SH-SY5Y (cell line): ENCODE results near the gene STYXL2.

ENCODE experiments used
- GATA2 ChIP-seq: IDR thresholded peaks from 2 replicates; pipeline ENCODE4 v1.6.1; 2011; ENCODE audit warnings: mild to moderate bottlenecking, low read depth, low read length
- GATA3 ChIP-seq: IDR thresholded peaks from 2 replicates; pipeline ENCODE4 v1.6.1; 2011; ENCODE audit warnings: low read depth, mild to moderate bottlenecking, low read length, moderate library complexity

Gene STYXL2

DNA sequence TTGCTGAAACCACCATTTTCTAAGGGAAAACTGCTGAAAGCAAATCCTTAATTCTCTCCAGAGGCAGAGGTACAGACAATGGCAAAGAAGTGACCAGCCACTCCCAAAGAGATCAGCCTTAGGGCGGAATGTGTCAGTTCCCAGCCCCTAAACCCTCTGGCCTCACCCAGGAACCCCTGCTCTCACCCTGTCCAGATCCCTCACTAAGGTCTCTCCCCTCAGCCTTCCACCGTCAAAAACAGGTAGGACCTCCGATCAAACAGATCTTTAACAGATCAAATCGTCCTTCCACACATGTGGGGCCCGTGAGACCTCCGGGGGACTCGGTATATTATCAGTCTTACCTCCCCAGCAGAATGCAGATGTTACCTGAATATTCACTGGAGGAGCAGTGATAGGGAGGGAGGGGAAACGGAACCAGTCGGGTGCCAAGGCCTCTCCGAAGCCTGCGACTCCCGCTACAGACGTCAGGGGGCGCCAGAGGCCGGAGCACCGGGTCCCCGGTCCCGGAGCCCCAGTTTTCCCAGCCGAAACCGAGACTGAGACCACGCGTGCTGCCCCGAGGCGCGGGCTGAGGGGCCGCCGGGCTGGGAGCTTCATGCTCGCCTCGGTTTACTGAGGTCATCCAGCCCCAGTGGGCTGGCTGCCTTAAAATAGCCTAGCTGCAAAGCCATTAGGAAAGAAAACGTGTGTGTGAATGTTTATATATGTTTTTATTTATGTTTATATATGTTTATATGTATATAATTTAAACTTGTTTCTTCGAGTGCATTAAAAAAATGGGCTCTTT lies 27.3 kb upstream of the STYXL2 start:
- TF ChIP-seq GATA2 (no peak), GATA3 (no peak)

DNA sequence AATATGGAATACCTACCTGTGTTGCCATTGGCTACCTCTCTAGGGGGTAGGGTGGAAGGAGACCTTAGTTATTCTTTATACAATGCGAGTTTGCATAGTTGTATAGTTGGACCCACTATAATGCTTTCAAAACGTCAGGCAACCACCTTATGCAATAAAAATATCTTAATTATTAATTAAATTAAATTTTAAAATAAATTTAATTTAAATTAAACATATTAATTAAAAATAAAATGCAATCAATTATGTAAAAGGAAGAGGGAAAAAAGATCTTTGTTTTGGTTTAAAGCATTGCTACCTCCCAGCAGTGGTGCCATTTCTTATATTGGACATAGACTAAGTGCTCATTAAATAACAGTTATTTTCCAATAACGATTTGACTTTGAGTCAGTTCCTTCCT lies 26.0 kb upstream of the STYXL2 start:
- TF ChIP-seq GATA2 (no peak), GATA3 (no peak)

DNA sequence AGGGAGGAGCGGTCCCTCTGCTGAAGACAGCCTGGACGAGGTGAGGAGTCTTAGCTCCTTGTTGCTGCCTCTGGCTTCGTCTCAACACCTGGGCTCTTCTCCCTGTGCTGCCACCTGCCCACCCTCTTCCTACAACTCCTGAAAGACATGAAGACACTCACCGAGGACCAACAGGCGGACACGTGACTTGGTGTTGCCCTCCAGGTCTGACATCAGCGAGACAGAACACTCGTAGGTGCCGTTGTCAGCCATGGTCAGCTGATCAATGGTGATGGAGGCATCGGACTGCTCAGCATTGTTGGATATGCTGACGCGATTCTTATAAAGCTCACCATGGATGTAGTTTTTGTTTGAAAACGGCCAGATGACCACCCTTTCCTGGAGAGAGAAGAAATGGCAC lies 25.1 kb upstream of the STYXL2 start:
- TF ChIP-seq GATA3, result no peak
- TF ChIP-seq GATA2, result no peak

DNA sequence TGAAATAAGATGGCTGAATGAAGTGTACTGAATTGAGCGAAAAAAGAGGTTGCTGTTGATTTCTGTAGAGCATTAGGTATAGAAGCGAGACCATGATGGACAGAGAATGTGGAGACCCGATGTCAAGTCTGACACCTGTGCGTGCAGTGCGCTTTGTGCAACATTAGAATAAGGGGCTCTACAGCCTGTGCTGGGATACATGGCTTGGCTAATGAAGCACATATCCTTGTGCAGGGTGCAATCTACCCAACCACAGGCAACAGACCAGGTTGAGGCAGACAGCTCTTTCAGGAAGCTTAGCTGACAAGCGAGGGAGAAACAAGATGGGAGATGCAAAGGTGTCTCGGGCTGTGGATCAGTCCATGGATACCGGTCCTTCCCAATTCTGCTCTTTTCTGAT lies 22.6 kb upstream of the STYXL2 start:
- TF ChIP-seq GATA2, result no peak
- no peak for TF ChIP-seq GATA3

DNA sequence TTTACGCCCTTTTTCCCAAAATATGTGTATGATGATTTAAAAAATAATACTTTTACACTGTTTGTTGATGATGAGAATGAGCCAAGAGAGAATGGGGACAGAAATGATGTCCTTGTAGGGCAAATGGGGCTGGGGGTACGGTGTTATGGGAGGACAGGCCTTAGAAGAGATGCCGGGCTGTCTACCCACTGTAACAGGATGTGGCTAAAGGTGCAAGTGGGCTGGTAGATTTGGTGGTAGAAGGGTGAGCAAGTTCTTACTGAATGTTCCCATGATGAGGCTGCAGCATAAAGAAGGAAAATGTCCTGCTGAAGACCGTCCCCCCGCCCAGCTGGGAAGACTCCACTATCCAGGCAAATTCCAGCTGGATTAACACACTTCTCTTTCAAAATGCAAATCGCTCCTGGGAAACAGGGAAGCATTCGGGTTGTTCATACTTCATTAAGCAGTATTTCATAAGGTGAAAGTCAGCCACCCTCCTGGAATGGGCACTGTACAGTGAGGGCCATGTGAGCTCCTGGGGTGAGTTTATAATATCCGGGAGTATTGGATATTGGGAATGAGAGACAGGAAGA lies 17.7 kb upstream of the STYXL2 start:
- no peak for TF ChIP-seq GATA3
- no peak for TF ChIP-seq GATA2

DNA sequence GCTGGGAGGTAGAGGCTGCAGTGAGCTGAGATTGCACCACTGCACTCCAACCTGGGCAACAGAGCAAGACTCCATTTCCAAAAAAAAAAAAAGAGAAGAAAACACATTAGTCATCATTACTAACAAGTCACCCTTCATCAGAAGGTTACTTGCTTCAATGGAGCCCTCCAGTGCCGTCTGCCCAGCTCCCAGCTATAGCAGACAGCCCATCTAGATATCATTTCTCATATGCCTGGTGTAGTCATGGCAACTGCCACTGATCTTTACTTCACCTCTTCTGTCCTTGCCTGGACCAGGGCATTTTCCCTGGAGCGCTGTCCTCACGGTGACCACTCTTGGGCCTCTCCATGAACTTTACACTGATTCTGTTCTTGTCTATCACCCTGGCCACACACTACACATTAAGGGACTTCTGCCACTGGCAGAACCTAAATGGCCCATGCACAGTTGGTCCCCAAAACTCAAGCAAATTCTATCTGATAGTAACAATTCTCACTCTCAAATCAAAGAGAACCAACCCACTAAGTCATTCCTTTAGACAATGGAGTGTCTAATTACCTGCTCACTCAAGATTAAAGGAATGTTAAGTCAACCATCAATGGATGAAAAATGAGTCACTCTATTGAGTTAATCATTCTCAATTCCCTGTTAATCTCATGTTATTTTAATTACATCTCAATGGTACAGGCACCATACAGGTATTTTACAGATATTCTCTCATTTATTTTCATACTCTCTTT lies 16.6 kb upstream of the STYXL2 start:
- no peak for TF ChIP-seq GATA3
- no peak for TF ChIP-seq GATA2

DNA sequence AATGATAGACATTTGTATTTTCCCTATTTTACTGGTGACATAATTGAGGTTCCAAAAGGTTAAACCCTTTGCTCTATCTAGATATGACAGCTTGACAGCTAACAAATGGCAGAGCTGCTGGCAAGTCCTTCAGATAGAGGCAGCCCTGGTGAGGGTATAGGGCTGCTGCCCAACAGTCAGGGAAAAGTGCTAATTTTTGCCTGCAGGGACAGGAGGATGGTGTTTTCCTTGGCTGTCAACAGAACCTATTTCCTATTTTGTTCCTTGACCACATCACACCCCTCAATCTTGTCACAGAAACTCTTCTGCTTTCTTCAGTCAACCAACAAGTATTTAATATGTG lies 16.0 kb upstream of the STYXL2 start:
- no peak for TF ChIP-seq GATA2
- no peak for TF ChIP-seq GATA3

DNA sequence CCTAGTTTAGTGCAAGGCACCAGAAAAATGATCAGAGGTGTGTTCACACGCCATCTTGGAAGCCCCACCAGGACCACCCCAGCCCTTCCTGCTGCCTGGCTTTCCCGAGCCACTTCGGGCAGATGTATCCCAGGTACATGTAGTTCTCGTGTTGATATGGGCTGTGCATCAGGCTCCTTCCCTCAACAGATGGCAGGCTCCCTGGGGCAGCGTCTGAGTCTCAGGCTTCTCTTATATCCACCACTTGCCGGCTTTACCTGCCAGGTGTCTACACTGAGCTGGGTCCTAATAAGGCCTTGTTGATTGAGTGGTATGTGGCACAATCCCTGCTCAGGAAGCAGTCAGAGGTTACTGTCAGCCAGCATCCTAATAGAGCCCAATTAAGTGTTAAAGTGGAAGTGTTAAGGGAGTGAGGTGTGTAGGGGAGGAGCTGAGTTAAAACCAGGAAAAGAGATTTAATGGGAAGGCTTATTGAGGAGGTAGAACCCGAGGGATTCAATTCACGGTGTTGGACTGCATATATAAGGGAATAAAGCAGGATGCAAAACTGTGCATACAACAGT lies 12.2 kb upstream of the STYXL2 start:
- no peak for TF ChIP-seq GATA3
- TF ChIP-seq GATA2, result no peak

DNA sequence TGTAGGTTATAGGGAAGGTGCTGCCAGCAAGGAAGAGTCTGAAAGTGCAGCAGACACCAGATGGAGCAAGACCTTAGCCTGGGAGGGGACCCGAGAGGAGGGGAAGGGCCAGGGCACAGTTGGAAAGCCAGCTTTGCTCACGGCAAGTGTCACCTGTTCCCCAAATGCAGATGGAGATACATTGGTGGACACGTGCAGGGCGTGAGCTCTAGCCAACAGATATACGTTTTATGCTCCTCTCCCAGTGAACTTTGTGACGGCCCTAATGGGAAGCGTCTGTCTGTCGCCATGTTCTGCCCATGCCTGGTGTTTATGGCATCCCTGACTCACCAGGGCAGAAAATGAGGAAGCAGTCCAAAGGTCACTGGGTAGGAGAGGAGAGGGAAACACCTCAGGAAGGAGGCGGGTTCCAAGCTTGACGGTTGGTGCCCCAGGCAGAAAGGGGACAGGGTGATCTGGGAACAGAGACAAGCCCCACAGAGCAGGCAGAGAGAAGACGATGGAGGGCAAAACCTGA lies 11.3 kb upstream of the STYXL2 start:
- TF ChIP-seq GATA3 (no peak), GATA2 (no peak)

DNA sequence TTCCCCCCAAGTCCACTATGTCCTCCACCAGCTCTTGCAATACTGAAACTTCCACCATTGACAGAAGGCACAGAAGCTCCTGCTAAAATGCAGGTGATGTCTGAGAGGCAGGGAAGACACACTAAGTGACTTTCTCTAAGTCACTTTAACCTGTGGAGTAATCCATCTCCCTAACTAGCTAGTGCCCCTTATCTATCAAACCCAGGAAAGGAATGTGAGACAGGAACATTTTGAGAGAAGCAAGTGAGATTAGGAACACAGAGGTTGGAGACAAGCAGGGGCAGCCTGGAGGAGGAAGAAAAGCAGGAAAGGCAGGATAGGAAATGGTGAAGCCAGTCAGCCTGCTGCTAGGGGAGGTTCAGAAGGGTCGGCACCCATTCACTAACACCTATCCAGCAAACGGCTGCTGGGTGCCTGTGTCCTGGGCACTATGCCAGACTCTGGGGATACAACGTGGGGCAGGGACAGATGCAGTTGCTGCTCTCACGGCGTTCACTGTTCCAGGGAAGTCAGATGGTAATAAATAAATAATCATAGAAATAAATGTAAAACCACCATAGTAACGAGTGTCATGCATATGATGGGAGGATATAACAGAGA lies 10.7 kb upstream of the STYXL2 start:
- TF ChIP-seq GATA2, result no peak
- TF ChIP-seq GATA3, result no peak

DNA sequence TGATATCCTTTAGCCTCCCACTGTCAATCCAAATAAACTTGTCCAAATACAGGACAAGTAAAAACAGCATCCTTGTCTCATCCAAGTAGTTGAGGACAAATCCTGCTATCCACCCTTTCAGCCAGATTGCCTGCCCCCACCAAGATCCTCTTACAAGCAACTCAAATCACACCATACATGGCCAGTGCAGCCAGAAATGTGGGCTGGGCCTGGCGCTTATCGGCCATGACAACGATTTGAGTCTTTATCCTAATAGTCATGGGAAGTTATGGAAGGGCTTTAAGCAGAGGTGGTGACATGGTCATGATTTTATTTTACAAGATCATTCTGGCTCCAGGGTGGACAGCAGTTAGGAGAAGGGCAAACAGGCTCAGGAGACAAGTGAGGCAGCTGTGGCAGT lies 10.0 kb upstream of the STYXL2 start:
- no peak for TF ChIP-seq GATA3
- no peak for TF ChIP-seq GATA2

DNA sequence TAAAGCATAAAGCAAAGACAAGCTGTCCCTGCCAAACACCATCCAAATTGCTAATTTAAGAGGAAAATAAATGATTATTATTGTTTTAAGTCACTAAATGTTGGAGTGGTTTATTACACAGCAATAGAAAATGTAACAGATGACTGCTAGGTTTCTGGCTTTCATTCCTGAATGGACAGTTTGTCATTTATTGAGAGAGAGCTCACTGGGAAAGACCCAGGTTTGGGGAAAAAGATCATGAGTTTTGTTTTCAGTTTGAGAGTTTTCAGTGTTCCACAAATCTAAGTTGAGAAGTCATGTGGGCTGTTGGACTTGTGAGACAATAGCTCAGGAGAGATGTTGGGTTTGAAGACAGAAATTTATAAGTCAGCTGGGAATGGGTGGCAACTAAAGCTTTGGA lies 9.1 kb upstream of the STYXL2 start:
- TF ChIP-seq GATA2 (no peak), GATA3 (no peak)

DNA sequence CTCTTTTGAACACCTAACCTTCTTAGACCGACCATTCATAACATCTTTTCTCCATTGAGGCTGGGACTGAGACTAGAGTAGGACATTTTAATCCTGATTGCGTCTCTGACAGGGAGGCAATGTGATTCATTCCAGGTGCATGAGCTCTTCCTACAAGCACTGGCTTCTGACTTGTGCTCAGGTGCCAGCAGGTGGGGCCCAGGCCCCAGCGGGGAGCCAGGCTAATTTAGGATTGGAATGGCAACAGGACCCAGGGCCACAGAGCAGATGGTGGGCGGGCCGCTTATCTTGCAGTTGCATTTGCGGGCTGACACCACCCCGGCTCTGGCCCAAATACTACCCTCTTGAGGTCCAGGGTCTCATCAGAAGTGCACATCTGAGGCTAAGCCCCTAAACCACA lies 7.8 kb upstream of the STYXL2 start:
- no peak for TF ChIP-seq GATA2
- TF ChIP-seq GATA3, result no peak

DNA sequence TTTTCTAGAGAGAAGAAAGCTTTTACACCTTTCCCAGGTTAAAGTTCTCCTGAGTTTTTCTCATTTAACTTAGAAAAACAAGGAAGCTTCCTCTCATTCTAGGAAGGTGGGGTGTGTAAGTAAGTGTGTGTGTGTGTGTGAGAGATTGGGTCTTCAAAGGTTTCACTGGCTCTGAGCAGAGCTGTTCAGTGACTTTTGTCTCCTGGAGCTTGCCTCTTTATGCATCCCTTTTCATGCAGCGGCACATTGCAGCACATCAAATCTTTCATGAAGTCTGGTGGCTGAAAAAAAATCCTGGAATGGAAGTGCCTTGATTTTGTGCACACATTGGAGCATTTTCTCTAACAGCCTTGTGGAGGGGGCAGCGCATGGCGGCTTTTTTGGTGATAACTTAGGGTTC lies 7.1 kb upstream of the STYXL2 start:
- no peak for TF ChIP-seq GATA3
- no peak for TF ChIP-seq GATA2
